WTC11 (cell line): ENCODE data around the gene PAWR.

ENCODE experiments used
- IRF2 ChIP-seq: sonication (generic); formaldehyde crosslinking; IDR thresholded peaks from 2 replicates; pipeline ENCODE4 v1.8.0; 2022; ENCODE audit warnings: low read depth, missing genetic modification reagents, borderline replicate concordance
- MAX ChIP-seq: sonication (generic); formaldehyde crosslinking; IDR thresholded peaks from 2 replicates; pipeline ENCODE4 v1.8.0; 2022; ENCODE audit warnings: mild to moderate bottlenecking, missing genetic modification reagents
- PRRX2 ChIP-seq: fragments of 250-450 bp; sonication (Bioruptor Pico); IDR thresholded peaks from 2 replicates; pipeline ENCODE4 v1.8.0; 2021; ENCODE audit warnings: mild to moderate bottlenecking
- TCF7 ChIP-seq: sonication (generic); formaldehyde crosslinking; IDR thresholded peaks from 2 replicates; pipeline ENCODE4 v1.8.0; 2022; ENCODE audit warnings: mild to moderate bottlenecking, low read depth, missing genetic modification reagents, moderate library complexity
- USF2 ChIP-seq: sonication (generic); formaldehyde crosslinking; IDR thresholded peaks from 2 replicates; pipeline ENCODE4 v1.8.1; 2023; ENCODE audit warnings: mild to moderate bottlenecking, missing genetic modification reagents, moderate library complexity
- ZNF121 ChIP-seq: sonication (generic); formaldehyde crosslinking; IDR thresholded peaks from 2 replicates; pipeline ENCODE4 v1.8.0; 2023; ENCODE audit warnings: missing genetic modification reagents
- ZNF263 ChIP-seq: sonication (generic); formaldehyde crosslinking; IDR thresholded peaks from 2 replicates; pipeline ENCODE4 v1.8.1; 2022; ENCODE audit warnings: low read depth, mild to moderate bottlenecking, moderate library complexity, missing genetic modification reagents
- TF ChIP-seq, protein P1 (sequence below): fragments of 200-600 bp; IDR thresholded peaks from 2 replicates; pipeline ENCODE4 v1.8.0; 2022; ENCODE audit warnings: antibody characterized with exemption
- TF ChIP-seq, protein P2 (sequence below): sonication (generic); formaldehyde crosslinking; IDR thresholded peaks from 2 replicates; pipeline ENCODE4 v1.8.1; 2022; ENCODE audit warnings: mild to moderate bottlenecking, missing genetic modification reagents, moderate library complexity, borderline replicate concordance

- TF ChIP-seq ZNF121 (no peak), MAX (no peak), IRF2 (CRISPR knock-in tag) (no peak), ZNF263 (CRISPR knock-in tag) (no peak), USF2 (CRISPR knock-in tag) (no peak), PRRX2 (CRISPR knock-in tag) (no peak), TCF7 (CRISPR knock-in tag) (no peak)
- TF ChIP-seq, protein P1, sequence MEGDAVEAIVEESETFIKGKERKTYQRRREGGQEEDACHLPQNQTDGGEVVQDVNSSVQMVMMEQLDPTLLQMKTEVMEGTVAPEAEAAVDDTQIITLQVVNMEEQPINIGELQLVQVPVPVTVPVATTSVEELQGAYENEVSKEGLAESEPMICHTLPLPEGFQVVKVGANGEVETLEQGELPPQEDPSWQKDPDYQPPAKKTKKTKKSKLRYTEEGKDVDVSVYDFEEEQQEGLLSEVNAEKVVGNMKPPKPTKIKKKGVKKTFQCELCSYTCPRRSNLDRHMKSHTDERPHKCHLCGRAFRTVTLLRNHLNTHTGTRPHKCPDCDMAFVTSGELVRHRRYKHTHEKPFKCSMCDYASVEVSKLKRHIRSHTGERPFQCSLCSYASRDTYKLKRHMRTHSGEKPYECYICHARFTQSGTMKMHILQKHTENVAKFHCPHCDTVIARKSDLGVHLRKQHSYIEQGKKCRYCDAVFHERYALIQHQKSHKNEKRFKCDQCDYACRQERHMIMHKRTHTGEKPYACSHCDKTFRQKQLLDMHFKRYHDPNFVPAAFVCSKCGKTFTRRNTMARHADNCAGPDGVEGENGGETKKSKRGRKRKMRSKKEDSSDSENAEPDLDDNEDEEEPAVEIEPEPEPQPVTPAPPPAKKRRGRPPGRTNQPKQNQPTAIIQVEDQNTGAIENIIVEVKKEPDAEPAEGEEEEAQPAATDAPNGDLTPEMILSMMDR: no peak
- TF ChIP-seq, protein P2, sequence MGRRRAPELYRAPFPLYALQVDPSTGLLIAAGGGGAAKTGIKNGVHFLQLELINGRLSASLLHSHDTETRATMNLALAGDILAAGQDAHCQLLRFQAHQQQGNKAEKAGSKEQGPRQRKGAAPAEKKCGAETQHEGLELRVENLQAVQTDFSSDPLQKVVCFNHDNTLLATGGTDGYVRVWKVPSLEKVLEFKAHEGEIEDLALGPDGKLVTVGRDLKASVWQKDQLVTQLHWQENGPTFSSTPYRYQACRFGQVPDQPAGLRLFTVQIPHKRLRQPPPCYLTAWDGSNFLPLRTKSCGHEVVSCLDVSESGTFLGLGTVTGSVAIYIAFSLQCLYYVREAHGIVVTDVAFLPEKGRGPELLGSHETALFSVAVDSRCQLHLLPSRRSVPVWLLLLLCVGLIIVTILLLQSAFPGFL (CRISPR knock-in tag): no peak
Observed at GRCh38 chr12:79682593-79682992, 8.2 kb downstream of the PAWR start.
